DOHH2 (cell line): ENCODE results near the gene STK17A.
A peak's percentile ranks its signal among the peaks of the same experiment; 100 is the strongest.

Source experiments
- H3F3A ChIP-seq: fragments of 200-600 bp; sonication (generic), shearing (Covaris generic); 2 replicates; pipeline ENCODE4 v1.6.0; 2016; ENCODE audit warnings: antibody characterized with exemption, mild to moderate bottlenecking; ENCODE audit not compliant: control insufficient read depth, insufficient read depth
- H3K27ac ChIP-seq: fragments of 200-600 bp; sonication (generic); 2 replicates; pipeline ENCODE4 v1.5.1; 2014; ENCODE audit warnings: low read depth, mild to moderate bottlenecking, low read length, moderate library complexity
- H3K27me3 ChIP-seq: fragments of 200-600 bp; sonication (generic); 2 replicates; pipeline ENCODE4 v1.6.1; 2014; ENCODE audit warnings: mild to moderate bottlenecking, low read length, mixed read lengths; ENCODE audit not compliant: control insufficient read depth
- H3K36me3 ChIP-seq: fragments of 200-600 bp; sonication (generic); 2 replicates; pipeline ENCODE4 v1.6.1; 2014; ENCODE audit warnings: mild to moderate bottlenecking, low read length, moderate library complexity, mixed read lengths; ENCODE audit not compliant: control insufficient read depth
- H3K4me1 ChIP-seq: fragments of 200-600 bp; sonication (generic); 2 replicates; pipeline ENCODE4 v1.6.1; 2014; ENCODE audit warnings: mild to moderate bottlenecking, low read length, mixed read lengths; ENCODE audit not compliant: control insufficient read depth
- H3K4me2 ChIP-seq: fragments of 200-600 bp; sonication (generic); 2 replicates; pipeline ENCODE4 v1.6.0; 2014; ENCODE audit warnings: mild to moderate bottlenecking, low read length, moderate library complexity
- H3K4me3 ChIP-seq: fragments of 200-600 bp; sonication (generic); 2 replicates; pipeline ENCODE4 v1.5.1; 2014; ENCODE audit warnings: mild to moderate bottlenecking, low read length, mixed read lengths
- H3K79me2 ChIP-seq: fragments of 200-600 bp; sonication (generic); 2 replicates; pipeline ENCODE4 v1.6.1; 2014; ENCODE audit warnings: mild to moderate bottlenecking, low read length, mixed read lengths; ENCODE audit not compliant: control insufficient read depth
- H3K9me2 ChIP-seq: fragments of 200-600 bp; sonication (generic); replicated peaks from 2 replicates; pipeline ENCODE4 v1.6.1; 2014; ENCODE audit warnings: mild to moderate bottlenecking, low read length, mixed read lengths; ENCODE audit not compliant: control insufficient read depth
- H3K9me3 ChIP-seq: fragments of 200-600 bp; sonication (generic); 2 replicates; pipeline ENCODE4 v1.6.1; 2014; ENCODE audit warnings: antibody characterized with exemption, low read length, mixed read lengths; ENCODE audit not compliant: control insufficient read depth, insufficient read depth
- H4K20me1 ChIP-seq: fragments of 200-600 bp; sonication (generic); 2 replicates; pipeline ENCODE4 v1.6.0; 2014; ENCODE audit warnings: low read depth, mild to moderate bottlenecking, antibody characterized with exemption, low read length, moderate library complexity; ENCODE audit not compliant: control insufficient read depth, insufficient read depth
- CTCF ChIP-seq: fragments of 200-600 bp; sonication (generic); IDR thresholded peaks from one replicate; pipeline ENCODE4 v1.5.1; 2014; ENCODE audit warnings: antibody characterized with exemption, mild to moderate bottlenecking, low read depth, low read length; ENCODE audit not compliant: poor library complexity, severe bottlenecking
- EZH2phosphoT487 ChIP-seq: fragments of 200-600 bp; sonication (generic); IDR thresholded peaks from 2 replicates; pipeline ENCODE4 v1.6.1; 2017; ENCODE audit warnings: borderline replicate concordance, mild to moderate bottlenecking, antibody characterized with exemption, low read length, moderate library complexity, mixed read lengths

The STK17A gene

GRCh38 chr7:43655584-43655983, 72.7 kb downstream of the STK17A start:
- H3K9me2 ChIP-seq: no peaks in the 10 kb centered on the region
- H3K79me2 ChIP-seq: peaks cover 73% of the 10 kb centered on the region
- H3K36me3 ChIP-seq: peaks cover 40% of the 10 kb centered on the region
- H3K4me3 ChIP-seq: no peak overlapping the region
- no peaks in the 10 kb centered on the region for H3K9me3 ChIP-seq
- H3K4me2 ChIP-seq: no peak overlapping the region
- no peak overlapping the region for H3K27ac ChIP-seq
- H3K27me3 ChIP-seq: no peaks in the 10 kb centered on the region
- H4K20me1 ChIP-seq: no peaks in the 10 kb centered on the region
- TF ChIP-seq EZH2phosphoT487: no peak
- TF ChIP-seq CTCF: no peak
- peaks cover 20% of the 10 kb centered on the region for H3F3A ChIP-seq
- peaks cover 67% of the 10 kb centered on the region for H3K4me1 ChIP-seq

GRCh38 chr7:43656997-43657396, 74.1 kb downstream of the STK17A start:
- peaks cover 80% of the 10 kb centered on the region for H3K79me2 ChIP-seq
- peaks cover 40% of the 10 kb centered on the region for H3K36me3 ChIP-seq
- no peaks in the 10 kb centered on the region for H3K9me3 ChIP-seq
- no peak overlapping the region for H3K4me2 ChIP-seq
- H3K4me1 ChIP-seq: peaks cover 57% of the 10 kb centered on the region
- no peaks in the 10 kb centered on the region for H3K9me2 ChIP-seq
- H3K27ac ChIP-seq: no peak overlapping the region
- H3F3A ChIP-seq: peaks cover 6% of the 10 kb centered on the region
- no peaks in the 10 kb centered on the region for H4K20me1 ChIP-seq
- H3K4me3 ChIP-seq: no peak overlapping the region
- TF ChIP-seq CTCF (no peak), EZH2phosphoT487 (no peak)
- no peaks in the 10 kb centered on the region for H3K27me3 ChIP-seq

GRCh38 chr7:43658718-43659548, 76.0 kb downstream of the STK17A start:
- TF ChIP-seq EZH2phosphoT487 (no peak), CTCF (no peak)
- H3K4me2 ChIP-seq: peak overlapping the region; percentile 29
- peaks cover 35% of the 10 kb centered on the region for H3K36me3 ChIP-seq
- H3K79me2 ChIP-seq: peaks cover 75% of the 10 kb centered on the region
- no peak overlapping the region for H3K27ac ChIP-seq
- no peaks in the 10 kb centered on the region; the same call in 1 of the 2 replicates for H3F3A ChIP-seq
- no peaks in the 10 kb centered on the region for H3K9me3 ChIP-seq
- no peak overlapping the region for H3K4me3 ChIP-seq
- no peaks in the 10 kb centered on the region for H3K27me3 ChIP-seq
- no peaks in the 10 kb centered on the region for H3K9me2 ChIP-seq
- peaks cover 38% of the 10 kb centered on the region for H3K4me1 ChIP-seq
- no peaks in the 10 kb centered on the region for H4K20me1 ChIP-seq
